B cell (primary cell): Measurements from ENCODE around the gene BTN3A1. TPM values are rescaled to one million over a fixed set of nuclear protein-coding genes. Genes with fewer than 3 reads are reported as not detected.

ENCODE experiments used
- ATAC-seq: fragments of 200-7000 bp; cut with Tn5 transposase; one replicate; pipeline ENCODE4 v1.10.0; 2021; ENCODE audit warnings: low read depth, mild to moderate bottlenecking, moderate number of reproducible peaks, moderate library complexity
- CTCF ChIA-PET: fragments of 350-600 bp; sonication (Branson Sonifier 250); formaldehyde crosslinking; loops from one replicate; lab custom pipeline; 2021; ENCODE audit warnings: antibody characterized with exemption, inconsistent platforms; lab: Charles Lee
- POLR2A ChIA-PET: fragments of 350-600 bp; sonication (Branson Sonifier 250); formaldehyde crosslinking; loops from one replicate; lab custom pipeline; 2021; ENCODE audit warnings: antibody characterized with exemption; lab: Charles Lee
- DNase-seq: peaks from one replicate; pipeline ENCODE4 v3.0.0; 2013
- H2AFZ ChIP-seq: 2 replicates; pipeline ENCODE4 v1.6.1; 2012; ENCODE audit warnings: mild to moderate bottlenecking, low read depth, low read length; ENCODE audit not compliant: insufficient read depth, poor library complexity, severe bottlenecking
- H3K27ac ChIP-seq, 2 donors: 1 replicate in 1 of 2; 2 replicates in 1 of 2; pipeline ENCODE4 v1.5.1; 2012 to 2013; ENCODE audit warnings: low read length in 2 of 2, mild to moderate bottlenecking in 2 of 2, moderate library complexity in 1 of 2
- H3K27me3 ChIP-seq, 4 experiments: fragments of 200-600 bp in 1 of 4; sonication (generic) in 1 of 4; replicated peaks in 1 of 4; 1 replicate in 2 of 4; 2 replicates in 2 of 4; pipeline versions ENCODE4 v1.6.1 to v1.7.0; 2013 to 2016; ENCODE audit warnings: low read length in 3 of 4, mild to moderate bottlenecking in 2 of 4, mixed read lengths in 1 of 4, moderate library complexity in 1 of 4; ENCODE audit not compliant: insufficient read depth in 4 of 4, control insufficient read depth in 3 of 4; ENCODE audit errors: control extremely low read depth in 1 of 4
- H3K36me3 ChIP-seq, 2 experiments: replicated peaks in 1 of 2; 1 replicate in 1 of 2; 2 replicates in 1 of 2; pipeline versions ENCODE4 v1.6.1 to v1.7.1; 2013; ENCODE audit warnings: low read length in 1 of 2; ENCODE audit not compliant: insufficient read depth in 2 of 2, control insufficient read depth in 1 of 2; ENCODE audit errors: control extremely low read depth in 1 of 2, extremely low read depth in 1 of 2
- H3K4me1 ChIP-seq, 2 donors: fragments of 200-600 bp in 1 of 2; sonication (generic) in 1 of 2; 1 replicate in 1 of 2; 2 replicates in 1 of 2; pipeline versions ENCODE4 v1.5.1 to v1.6.1; 2013 to 2017; ENCODE audit warnings: low read length in 2 of 2; ENCODE audit not compliant: control insufficient read depth in 2 of 2, insufficient read depth in 2 of 2
- H3K4me2 ChIP-seq: replicated peaks from 2 replicates; pipeline ENCODE3; 2012; ENCODE audit warnings: mild to moderate bottlenecking, low read depth, low read length; ENCODE audit not compliant: poor library complexity, severe bottlenecking
- H3K4me3 ChIP-seq, 5 experiments: fragments of 200-600 bp in 1 of 5; sonication (generic) in 1 of 5; 1 replicate in 3 of 5; 2 replicates in 2 of 5; pipeline versions ENCODE4 v1.5.1 to v1.7.0; 2011 to 2016; ENCODE audit warnings: low read length in 4 of 5, mild to moderate bottlenecking in 4 of 5, low read depth in 2 of 5, control low read depth in 1 of 5, moderate library complexity in 1 of 5; ENCODE audit not compliant: insufficient read depth in 1 of 5; ENCODE audit errors: control extremely low read depth in 1 of 5, extremely low read depth in 1 of 5
- H3K79me2 ChIP-seq: fragments of 200-600 bp; sonication (generic); one replicate; pipeline ENCODE4 v1.6.0; 2016; ENCODE audit warnings: low read length; ENCODE audit not compliant: control insufficient read depth, insufficient read depth
- H3K9ac ChIP-seq: fragments of 200-600 bp; sonication (generic); 2 replicates; pipeline ENCODE4 v1.6.1; 2017; ENCODE audit warnings: mild to moderate bottlenecking, low read length, moderate library complexity
- H3K9me3 ChIP-seq, 3 donors: one replicate each; pipeline versions ENCODE4 v1.6.1 to v1.7.1; 2013; ENCODE audit warnings: low read length in 2 of 3; ENCODE audit not compliant: control insufficient read depth in 2 of 3, insufficient read depth in 1 of 3; ENCODE audit errors: control extremely low read depth in 1 of 3
- H4K20me1 ChIP-seq: 2 replicates; pipeline ENCODE4 v1.6.0; 2012; ENCODE audit warnings: mild to moderate bottlenecking, low read length; ENCODE audit not compliant: insufficient read depth, control insufficient read depth, poor library complexity, severe bottlenecking
- H3K27ac Mint-ChIP-seq: one replicate; pipeline ENCODE4 v1.8.0; 2021; ENCODE audit warnings: mixed read lengths
- H3K27me3 Mint-ChIP-seq: one replicate; pipeline ENCODE4 v1.8.0; 2021; ENCODE audit warnings: mixed read lengths
- H3K4me1 Mint-ChIP-seq: one replicate; pipeline ENCODE4 v1.8.0; 2021; ENCODE audit warnings: mixed read lengths
- H3K4me3 Mint-ChIP-seq: one replicate; pipeline ENCODE4 v1.8.0; 2021; ENCODE audit warnings: mixed read lengths
- H3K9me3 Mint-ChIP-seq: one replicate; pipeline ENCODE4 v1.8.0; 2022; ENCODE audit warnings: mixed read lengths; ENCODE audit not compliant: insufficient read depth
- EZH2 ChIP-seq: IDR thresholded peaks from 2 replicates; pipeline ENCODE4 v1.6.1; 2012; ENCODE audit warnings: borderline replicate concordance, low read depth, mild to moderate bottlenecking, moderate library complexity, low read length; ENCODE audit not compliant: insufficient read depth, poor library complexity, severe bottlenecking
- WGBS: methylation state at CpG from one replicate; pipeline ENCODE4 v1.1.5; 2013; ENCODE audit warnings: missing lambda C conversion rate; ENCODE audit not compliant: insufficient coverage; 5-methylcytosine and 5-hydroxymethylcytosine counted together
- intact Hi-C: fragments of 100-400 bp; cut with micrococcal nuclease; formaldehyde crosslinking; loops from one replicate; pipeline ENCODE4 v1.10.0; 2022
- polyA plus RNA-seq: library from polyadenylated mRNA; depleted of rRNA; stranded (reverse); fragments of >200 nt; gene quantifications from 2 replicates; pipeline ENCODE4 v1.2.3, GENCODE V29; 2012
- total RNA-seq, 2 donors: library from RNA; stranded (reverse); fragments of 120-200 nt in 1 of 2; gene quantifications; 1 replicate in 1 of 2; 2 replicates in 1 of 2; pipeline versions ENCODE4 v1.2.3 to v1.2.4, GENCODE V29; 2013 to 2022
- TF ChIP-seq, protein P1 (sequence below): fragments of 200-600 bp; IDR thresholded peaks from one replicate; pipeline ENCODE4 v1.8.0; 2022; ENCODE audit warnings: antibody characterized with exemption, mild to moderate bottlenecking

Gene BTN3A1
- total and polyA plus RNA-seq, 2 donors (not counting 1 experiment from before 2014, with no cell fraction given): 133 to 175 TPM

DNA sequence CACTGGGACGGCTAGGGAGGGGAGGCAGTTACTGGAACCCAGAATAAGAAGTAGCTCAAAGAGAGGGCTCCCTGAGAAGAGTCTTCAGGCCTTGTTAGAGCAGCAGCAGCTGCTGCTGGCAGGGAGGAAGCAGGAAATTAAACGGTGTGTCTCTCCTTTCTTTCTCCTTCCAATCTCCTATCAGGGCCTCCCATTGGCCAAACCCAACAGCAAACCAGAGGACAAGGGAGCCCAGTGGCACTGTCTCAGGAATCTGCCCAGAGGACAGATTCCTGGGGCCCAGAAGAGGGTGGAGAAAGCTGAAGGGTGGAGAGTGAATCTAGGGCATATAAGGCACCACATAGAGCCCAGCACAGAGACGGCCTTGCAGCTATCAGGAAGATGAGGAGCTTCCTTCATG, 10.2 kb downstream of the BTN3A1 start:
- no peaks in the 10 kb centered on the region for H3K79me2 ChIP-seq
- peaks cover 12 to 16% of the 10 kb centered on the region in 2 donors for H3K4me1 ChIP-seq
- Mint-ChIP-seq H3K27me3 (no peaks in the 10 kb centered on the region), H3K4me1 (peaks cover 34% of the 10 kb centered on the region), H3K4me3 (no peak overlapping the region), H3K27ac (peak overlapping the region; percentile 2), H3K9me3 (no peaks in the 10 kb centered on the region)
- H2AFZ ChIP-seq: no peak overlapping the region
- POLR2A ChIA-PET: no interaction called here
- WGBS: 100% methylated on average over 1 of the region's 3 CpGs
- no peaks in the 10 kb centered on the region for H3K27me3 ChIP-seq
- no peaks in the 10 kb centered on the region for H4K20me1 ChIP-seq
- CTCF ChIA-PET: interaction anchor here (1.2 kb wide), 1 partner anchor 29 kb away, joined by 3 read pairs; the partner anchor contains the start of gene BTN2A2
- no peak overlapping the region for H3K4me2 ChIP-seq
- H3K9me3 ChIP-seq: peaks cover 0 to 6% (median 0%) of the 10 kb centered on the region in 3 donors
- no peak overlapping the region for H3K4me3 ChIP-seq
- intact Hi-C loops: no loop called here
- H3K9ac ChIP-seq: no peak overlapping the region
- ATAC-seq: no peak
- TF ChIP-seq, protein P1, sequence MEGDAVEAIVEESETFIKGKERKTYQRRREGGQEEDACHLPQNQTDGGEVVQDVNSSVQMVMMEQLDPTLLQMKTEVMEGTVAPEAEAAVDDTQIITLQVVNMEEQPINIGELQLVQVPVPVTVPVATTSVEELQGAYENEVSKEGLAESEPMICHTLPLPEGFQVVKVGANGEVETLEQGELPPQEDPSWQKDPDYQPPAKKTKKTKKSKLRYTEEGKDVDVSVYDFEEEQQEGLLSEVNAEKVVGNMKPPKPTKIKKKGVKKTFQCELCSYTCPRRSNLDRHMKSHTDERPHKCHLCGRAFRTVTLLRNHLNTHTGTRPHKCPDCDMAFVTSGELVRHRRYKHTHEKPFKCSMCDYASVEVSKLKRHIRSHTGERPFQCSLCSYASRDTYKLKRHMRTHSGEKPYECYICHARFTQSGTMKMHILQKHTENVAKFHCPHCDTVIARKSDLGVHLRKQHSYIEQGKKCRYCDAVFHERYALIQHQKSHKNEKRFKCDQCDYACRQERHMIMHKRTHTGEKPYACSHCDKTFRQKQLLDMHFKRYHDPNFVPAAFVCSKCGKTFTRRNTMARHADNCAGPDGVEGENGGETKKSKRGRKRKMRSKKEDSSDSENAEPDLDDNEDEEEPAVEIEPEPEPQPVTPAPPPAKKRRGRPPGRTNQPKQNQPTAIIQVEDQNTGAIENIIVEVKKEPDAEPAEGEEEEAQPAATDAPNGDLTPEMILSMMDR: no peak
- no peak for TF ChIP-seq EZH2
- no peak overlapping the region for H3K27ac ChIP-seq
- H3K36me3 ChIP-seq: peaks cover 0 to 60% of the 10 kb centered on the region in 2 experiments
- no peak for DNase-seq

DNA sequence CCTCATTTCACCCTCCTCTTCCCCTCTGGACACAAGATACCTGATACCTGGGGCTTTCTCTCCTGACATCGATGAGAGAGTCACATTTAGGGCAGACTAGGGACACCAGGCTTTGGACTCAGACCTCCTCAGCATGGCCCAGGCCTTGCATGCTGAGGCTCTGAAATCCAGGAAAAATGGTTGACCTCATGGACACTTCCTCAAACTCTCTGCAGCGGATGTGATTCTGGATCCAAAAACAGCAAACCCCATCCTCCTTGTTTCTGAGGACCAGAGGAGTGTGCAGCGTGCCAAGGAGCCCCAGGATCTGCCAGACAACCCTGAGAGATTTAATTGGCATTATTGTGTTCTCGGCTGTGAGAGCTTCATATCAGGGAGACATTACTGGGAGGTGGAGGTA, 10.9 kb downstream of the BTN3A1 start:
- Mint-ChIP-seq H3K27ac (peak overlapping the region; percentile 2), H3K27me3 (no peaks in the 10 kb centered on the region), H3K4me1 (peaks cover 28% of the 10 kb centered on the region), H3K9me3 (peaks cover 3% of the 10 kb centered on the region), H3K4me3 (no peak overlapping the region)
- Histone ChIP-seq H3K27me3 (no peaks in the 10 kb centered on the region), H3K9me3 (peaks cover 0 to 13% (median 3%) of the 10 kb centered on the region in 3 donors), H4K20me1 (no peaks in the 10 kb centered on the region), H3K4me1 (peaks cover 12% of the 10 kb centered on the region in 2 donors), H2AFZ (no peak overlapping the region), H3K27ac (no peak overlapping the region), H3K9ac (no peak overlapping the region), H3K79me2 (no peaks in the 10 kb centered on the region), H3K4me3 (no peak overlapping the region), H3K4me2 (no peak overlapping the region), H3K36me3 (peaks cover 0 to 53% of the 10 kb centered on the region in 2 experiments)
- intact Hi-C loops: no loop called here
- ChIA-PET CTCF (interaction anchor here (1.2 kb wide), 1 partner anchor 30 kb away, joined by 3 read pairs; the partner anchor contains the start of gene BTN2A2), POLR2A (no interaction called here)
- ATAC-seq (no peak), DNase-seq (no peak)
- whole genome bisulfite sequencing: 100% methylated on average over 2 of the region's 4 CpGs
- no peak for TF ChIP-seq EZH2
